ENCODE data around the gene CSMD2. TPM values are rescaled to one million over a fixed set of nuclear protein-coding genes. Genes with fewer than 3 reads are reported as not detected.

CSMD2 gene
- total and polyA plus RNA-seq, 2 of the 8 experiments (the other 6 are each of a cell fraction or from before 2014, with no cell fraction given) = 7.0 to 14.7 TPM

- CTCF ChIA-PET (ENCODE audit: partially characterized antibody) = no interaction called here
- Histone ChIP-seq H3K56ac (replicated peaks; ENCODE audit: insufficient read length, low read depth, low read length) (no peak overlapping the region), H3K36me3 (ENCODE audit: control insufficient read depth in 2 of 4, insufficient read depth in 4 of 4, low read length in 3 of 4) (no peaks in the 10 kb centered on the region), H3K27me3 (replicated peaks in 1 of 4; ENCODE audit: control insufficient read depth in 3 of 4, extremely low read depth in 1 of 4, insufficient read depth in 3 of 4, low read length in 3 of 4) (no peaks in the 10 kb centered on the region), H3K23me2 (ENCODE audit: low read depth, low read length) (no peaks in the 10 kb centered on the region), H3K4me2 (ENCODE audit: insufficient read depth in 1 of 2, low read depth in 2 of 2, low read length in 2 of 2) (no peak overlapping the region), H2AK5ac (ENCODE audit: low read depth, low read length) (no peak overlapping the region), H4K8ac (ENCODE audit: extremely low read depth, insufficient read depth, low read length) (no peak overlapping the region), H3K18ac (ENCODE audit: extremely low read depth, low read length) (no peak overlapping the region), H3K9ac (replicated peaks in 1 of 4; ENCODE audit: extremely low read depth in 1 of 4, low read depth in 3 of 4, low read length in 3 of 4) (no peak overlapping the region), H3K4me1 (replicated peaks in 1 of 4; ENCODE audit: control insufficient read depth in 3 of 4, insufficient read depth in 4 of 4, low read length in 3 of 4) (no peaks in the 10 kb centered on the region), H3K4me3 (ENCODE audit: extremely low read depth in 1 of 4, insufficient read depth in 2 of 4, low read depth in 3 of 4, low read length in 4 of 4) (no peak overlapping the region), H2AFZ (ENCODE audit: low read length) (no peak overlapping the region), H3K9me3 (ENCODE audit: insufficient read depth in 2 of 2, low read depth in 1 of 2, low read length in 1 of 2) (no peaks in the 10 kb centered on the region), H2BK15ac (ENCODE audit: low read length) (no peak overlapping the region), H4K5ac (ENCODE audit: insufficient read length, low read depth, low read length) (no peak overlapping the region), H4K20me1 (replicated peaks in 1 of 2; ENCODE audit: control insufficient read depth in 1 of 2, insufficient read depth in 2 of 2, low read length in 2 of 2) (no peaks in the 10 kb centered on the region), H3K23ac (ENCODE audit: insufficient read length) (no peak overlapping the region), H2BK20ac (ENCODE audit: low read length) (no peak overlapping the region), H3K79me2 (ENCODE audit: control insufficient read depth in 1 of 2, insufficient read depth in 2 of 2, low read length in 2 of 2) (no peaks in the 10 kb centered on the region), H2BK5ac (ENCODE audit: low read depth, low read length) (no peak overlapping the region), H4K91ac (replicated peaks; ENCODE audit: insufficient read length, low read length) (no peak overlapping the region), H3K27ac (ENCODE audit: low read depth, low read length) (no peak overlapping the region), H3K14ac (ENCODE audit: insufficient read length) (no peak overlapping the region), H3K4ac (replicated peaks; ENCODE audit: insufficient read length, low read depth, low read length) (no peak overlapping the region), H2BK12ac (ENCODE audit: low read depth, low read length) (no peak overlapping the region), H2BK120ac (replicated peaks; ENCODE audit: low read depth, low read length) (no peak overlapping the region), H3K79me1 (ENCODE audit: low read depth, low read length) (no peaks in the 10 kb centered on the region)
- TF ChIP-seq EP300 (IDR thresholded peaks at IDR 0.05; ENCODE audit: borderline replicate concordance in 1 of 2, low read depth in 2 of 2, low read length in 2 of 2) (no peak), BACH1 (IDR thresholded peaks at IDR 0.05; ENCODE audit: low read length) (no peak), E2F6 (IDR thresholded peaks at IDR 0.05) (no peak), RXRA (IDR thresholded peaks at IDR 0.05; ENCODE audit: insufficient read depth, low read depth, low read length) (no peak), SP1 (IDR thresholded peaks at IDR 0.05; ENCODE audit: low read depth, low read length) (no peak), CHD2 (IDR thresholded peaks at IDR 0.05; ENCODE audit: low read length) (no peak)
- no peak for FAIRE-seq
- POLR2A ChIA-PET (ENCODE audit: partially characterized antibody) = no interaction called here
- WGBS, 2 experiments (ENCODE audit: extremely low coverage in 1 of 2, insufficient coverage in 1 of 2, insufficient read length in 1 of 2, insufficient replicate concordance in 2 of 2, low coverage in 1 of 2, low lambda C conversion rate in 2 of 2, missing lambda C conversion rate in 1 of 2) = 83% methylated on average over 4 of the region's 4 CpGs; no CpG with 5 or more reads in 1 of the 2 experiments
- no peak for DNase-seq (ENCODE audit: low read depth in 1 of 2, low spot score in 2 of 2)
These were observed 602.5 kb downstream of the CSMD2 start for GRCh38 chr1:33562563-33562962.
